Large intestine (tissue), 3 donors: Measurements from ENCODE around the gene ERAP2. TPM values are rescaled to one million over a fixed set of nuclear protein-coding genes. Genes with fewer than 3 reads are reported as not detected.

Experiments
- DNase-seq, 2 donors: peaks; one replicate each; pipeline versions ENCODE4 v3.0.0 to v3.0.0-alpha.2; 2013
- H3K27ac ChIP-seq: one replicate; pipeline ENCODE4 v1.5.1; 2013; ENCODE audit warnings: low read length
- H3K27me3 ChIP-seq: 2 replicates; pipeline ENCODE4 v1.6.1; 2013; ENCODE audit warnings: low read length; ENCODE audit not compliant: control insufficient read depth, insufficient read depth
- H3K36me3 ChIP-seq: 2 replicates; pipeline ENCODE4 v1.6.1; 2013; ENCODE audit warnings: low read length; ENCODE audit not compliant: control insufficient read depth, insufficient read depth
- H3K4me1 ChIP-seq: one replicate; pipeline ENCODE4 v1.6.1; 2013; ENCODE audit warnings: low read length; ENCODE audit not compliant: control insufficient read depth, insufficient read depth
- H3K4me3 ChIP-seq: one replicate; pipeline ENCODE4 v1.5.1; 2013; ENCODE audit warnings: low read length
- H3K9me3 ChIP-seq: one replicate; pipeline ENCODE4 v1.6.1; 2013; ENCODE audit warnings: mild to moderate bottlenecking, low read depth, low read length, moderate library complexity; ENCODE audit not compliant: control insufficient read depth
- WGBS: methylation state at CpG from one replicate; pipeline ENCODE4 v1.1.5; 2013; ENCODE audit warnings: low lambda C conversion rate; ENCODE audit not compliant: insufficient coverage; 5-methylcytosine and 5-hydroxymethylcytosine counted together
- polyA plus RNA-seq: library from polyadenylated mRNA; unstranded; fragments of 120-200 nt; gene quantifications from one replicate; pipeline ENCODE4 v1.2.1, GENCODE V29; 2013

Gene ERAP2
- polyA plus RNA-seq, 1 donor, result 7.7 TPM

DNA sequence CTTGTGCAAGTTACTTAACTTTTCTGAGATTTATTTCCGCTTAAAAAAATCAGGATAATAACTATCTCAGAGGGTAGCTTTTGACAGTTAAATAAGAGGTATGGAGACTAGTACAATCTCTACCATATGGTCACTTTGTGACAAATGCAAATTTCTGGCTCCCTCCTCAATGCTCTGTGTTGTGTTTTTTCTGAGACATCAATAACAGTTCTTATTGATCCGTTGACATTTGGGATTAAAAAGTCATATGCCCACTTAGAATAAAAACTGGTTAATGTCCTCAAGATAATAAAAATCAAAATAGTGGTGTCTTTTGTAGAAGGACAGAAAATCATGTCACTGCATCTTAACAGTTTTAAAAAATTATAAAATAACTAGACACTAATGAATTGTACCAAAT is 34.8 kb downstream of the ERAP2 start:
- H3K27ac ChIP-seq, result no peak overlapping the region
- H3K36me3 ChIP-seq, result peaks cover 14% of the 10 kb centered on the region
- H3K4me3 ChIP-seq, result no peak overlapping the region
- DNase-seq, result no peak
- H3K27me3 ChIP-seq, result no peaks in the 10 kb centered on the region
- WGBS, result no CpG with 5 or more reads among the region's 2 CpGs
- no peaks in the 10 kb centered on the region for H3K9me3 ChIP-seq
- H3K4me1 ChIP-seq, result no peaks in the 10 kb centered on the region

GRCh38 chr5:96913233-96913632 is 36.9 kb downstream of the ERAP2 start:
- H3K27me3 ChIP-seq, result no peaks in the 10 kb centered on the region
- H3K36me3 ChIP-seq, result peaks cover 14% of the 10 kb centered on the region
- H3K4me1 ChIP-seq, result no peaks in the 10 kb centered on the region
- WGBS, result 40% methylated on average over 1 of the region's 2 CpGs
- no peak overlapping the region for H3K27ac ChIP-seq
- H3K9me3 ChIP-seq, result no peaks in the 10 kb centered on the region
- no peak for DNase-seq
- H3K4me3 ChIP-seq, result no peak overlapping the region

DNA sequence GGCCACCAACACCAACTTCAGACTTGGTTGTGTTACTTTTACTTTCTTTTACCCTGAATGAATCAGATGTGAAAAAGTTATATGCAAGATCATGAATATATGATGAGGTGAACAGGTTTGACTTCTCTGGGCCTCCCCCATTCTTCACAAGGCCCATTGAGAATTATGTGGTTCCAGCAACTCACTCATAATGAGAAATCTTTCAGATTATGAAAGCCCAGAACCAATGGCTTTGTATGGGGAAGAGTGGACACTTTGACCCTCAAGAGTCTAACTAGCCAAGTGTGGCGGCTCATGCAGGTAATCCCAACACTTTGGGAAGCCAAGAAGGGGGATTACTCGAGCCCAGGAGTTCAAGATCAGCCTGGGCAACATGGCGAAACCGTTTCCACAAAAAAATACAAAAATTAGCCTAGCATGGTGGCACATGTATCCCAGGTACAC is 43.5 kb downstream of the ERAP2 start:
- no CpG with 5 or more reads among the region's 4 CpGs for WGBS
- no peaks in the 10 kb centered on the region for H3K27me3 ChIP-seq

DNA sequence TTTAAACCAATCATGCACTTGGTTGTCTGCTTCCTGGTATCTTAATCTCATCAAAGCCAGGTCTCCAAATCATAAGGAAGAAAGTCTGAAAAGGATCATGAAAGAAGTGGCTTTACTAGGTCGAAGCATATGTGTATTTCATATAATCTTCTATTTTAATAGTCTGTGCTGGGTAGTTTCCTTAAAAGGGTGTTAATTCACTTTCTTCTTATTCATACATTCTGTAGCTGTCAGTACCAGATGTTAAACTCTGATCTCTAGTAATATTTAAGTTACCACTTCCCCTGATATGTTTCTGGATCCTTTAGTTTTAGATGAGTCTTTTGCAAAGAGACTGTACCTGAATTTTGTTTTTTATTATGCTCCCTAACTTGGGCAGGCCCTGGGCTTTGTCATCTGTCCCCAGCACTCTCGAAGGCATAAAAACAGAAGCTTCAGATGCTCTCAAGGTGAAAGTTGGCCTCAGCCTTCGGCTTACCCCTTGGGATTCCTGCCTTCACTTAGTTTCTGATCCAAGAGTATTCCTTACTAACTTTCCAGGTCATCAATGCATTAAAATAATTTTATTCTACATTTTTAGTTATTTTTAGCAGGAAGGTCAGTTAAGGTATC is 44.5 kb downstream of the ERAP2 start:
- Histone ChIP-seq H3K4me3 (no peak overlapping the region), H3K36me3 (peaks cover 4% of the 10 kb centered on the region), H3K27ac (no peak overlapping the region), H3K27me3 (no peaks in the 10 kb centered on the region), H3K4me1 (no peaks in the 10 kb centered on the region), H3K9me3 (no peaks in the 10 kb centered on the region)
- DNase-seq, result no peak
- WGBS, result no CpG with 5 or more reads among the region's 3 CpGs

More for the DNA sequence above, 43.5 kb downstream of the ERAP2 start:
- H3K4me3 ChIP-seq, result no peak overlapping the region
- H3K4me1 ChIP-seq, result no peaks in the 10 kb centered on the region
- no peak for DNase-seq
- H3K9me3 ChIP-seq, result no peaks in the 10 kb centered on the region
- H3K36me3 ChIP-seq, result peaks cover 4% of the 10 kb centered on the region
- no peak overlapping the region for H3K27ac ChIP-seq

GRCh38 chr5:96922499-96923244 is 46.4 kb downstream of the ERAP2 start:
- Histone ChIP-seq H3K4me1 (no peaks in the 10 kb centered on the region), H3K27me3 (no peaks in the 10 kb centered on the region), H3K36me3 (peaks cover 4% of the 10 kb centered on the region), H3K9me3 (no peaks in the 10 kb centered on the region), H3K27ac (no peak overlapping the region), H3K4me3 (no peak overlapping the region)
- 88% methylated on average over 4 of the region's 12 CpGs for WGBS
- DNase-seq, result no peak

GRCh38 chr5:96924016-96924443 is 47.7 kb downstream of the ERAP2 start:
- Histone ChIP-seq H3K27me3 (no peaks in the 10 kb centered on the region), H3K4me3 (no peak overlapping the region), H3K27ac (no peak overlapping the region), H3K36me3 (peaks cover 4% of the 10 kb centered on the region), H3K4me1 (no peaks in the 10 kb centered on the region), H3K9me3 (no peaks in the 10 kb centered on the region)
- DNase-seq, result no peak
- no CpG with 5 or more reads among the region's 3 CpGs for WGBS

GRCh38 chr5:96926276-96926675 is 50.0 kb downstream of the ERAP2 start:
- H3K4me1 ChIP-seq, result no peaks in the 10 kb centered on the region
- no peak overlapping the region for H3K27ac ChIP-seq
- H3K4me3 ChIP-seq, result no peak overlapping the region
- no peaks in the 10 kb centered on the region for H3K9me3 ChIP-seq
- no peaks in the 10 kb centered on the region for H3K27me3 ChIP-seq
- no CpG with 5 or more reads among the region's 1 CpG for WGBS
- DNase-seq, result no peak
- no peaks in the 10 kb centered on the region for H3K36me3 ChIP-seq

- no peaks in the 10 kb centered on the region for H3K9me3 ChIP-seq
- H3K27me3 ChIP-seq, result no peaks in the 10 kb centered on the region
- no peak overlapping the region for H3K4me3 ChIP-seq
- no peaks in the 10 kb centered on the region for H3K4me1 ChIP-seq
- H3K27ac ChIP-seq, result no peak overlapping the region
- H3K36me3 ChIP-seq, result no peaks in the 10 kb centered on the region
- no peak for DNase-seq
These were observed 50.7 kb downstream of the ERAP2 start for GRCh38 chr5:96927008-96927407.

- Histone ChIP-seq H3K27me3 (no peaks in the 10 kb centered on the region), H3K4me3 (no peak overlapping the region), H3K27ac (no peak overlapping the region), H3K36me3 (no peaks in the 10 kb centered on the region), H3K4me1 (peaks cover 16% of the 10 kb centered on the region), H3K9me3 (no peaks in the 10 kb centered on the region)
- no peak for DNase-seq
- WGBS, result no CpG with 5 or more reads among the region's 7 CpGs
These were observed 52.8 kb downstream of the ERAP2 start for GRCh38 chr5:96928931-96929708.

- no peak overlapping the region for H3K4me3 ChIP-seq
- no peak overlapping the region for H3K27ac ChIP-seq
- no peak for DNase-seq
- H3K36me3 ChIP-seq, result no peaks in the 10 kb centered on the region
- H3K4me1 ChIP-seq, result peaks cover 16% of the 10 kb centered on the region
- H3K9me3 ChIP-seq, result no peaks in the 10 kb centered on the region
- 90% methylated on average over 2 of the region's 3 CpGs for WGBS
- H3K27me3 ChIP-seq, result no peaks in the 10 kb centered on the region
These were observed 53.8 kb downstream of the ERAP2 start for GRCh38 chr5:96930058-96930457.
